Measurements from ENCODE around the gene PECR. TPM values are rescaled to one million over a fixed set of nuclear protein-coding genes. Genes with fewer than 3 reads are reported as not detected.
"Not testable (repeated sequence)": the region's sequence is repeated elsewhere in the genome, so short reads cannot be mapped to it uniquely, and the experiment has no call there.

PECR gene
- total RNA-seq, 1 experiment from 2014 or later = 12.1 TPM

GRCh38 chr2:216002101-216002678 is 79.4 kb downstream of the PECR start:
- H3K4me3 ChIP-seq (ENCODE audit: insufficient read depth, low read depth, low read length) = no peak overlapping the region
- DNase-seq = no peak
- peaks cover 5% of the 10 kb centered on the region for H3K36me3 ChIP-seq (replicated peaks; ENCODE audit: control insufficient read depth, insufficient read depth, low read length)
- no peaks in the 10 kb centered on the region for H3K27me3 ChIP-seq (ENCODE audit: control insufficient read depth, insufficient read depth, low read length)

GRCh38 chr2:216001216-216002100 is 80.2 kb downstream of the PECR start:
- DNase-seq = no peak
- Histone ChIP-seq H3K36me3 (replicated peaks; ENCODE audit: control insufficient read depth, insufficient read depth, low read length) (peaks cover 5% of the 10 kb centered on the region), H3K27me3 (ENCODE audit: control insufficient read depth, insufficient read depth, low read length) (no peaks in the 10 kb centered on the region), H3K4me3 (ENCODE audit: insufficient read depth, low read depth, low read length) (no peak overlapping the region)

- H3K27me3 ChIP-seq (ENCODE audit: control insufficient read depth, insufficient read depth, low read length) = no peaks in the 10 kb centered on the region
- DNase-seq = no peak
- no peak overlapping the region for H3K4me3 ChIP-seq (ENCODE audit: insufficient read depth, low read depth, low read length)
- peaks cover 5% of the 10 kb centered on the region for H3K36me3 ChIP-seq (replicated peaks; ENCODE audit: control insufficient read depth, insufficient read depth, low read length)
Measured at GRCh38 chr2:215998636-215999035, 83.0 kb downstream of the PECR start.

- no peak for DNase-seq
- Histone ChIP-seq H3K27me3 (ENCODE audit: control insufficient read depth, insufficient read depth, low read length) (no peaks in the 10 kb centered on the region), H3K36me3 (replicated peaks; ENCODE audit: control insufficient read depth, insufficient read depth, low read length) (peaks cover 5% of the 10 kb centered on the region), H3K4me3 (ENCODE audit: insufficient read depth, low read depth, low read length) (no peak overlapping the region)
Measured at GRCh38 chr2:215997219-215997618, 84.4 kb downstream of the PECR start.

- no peak for DNase-seq
- Histone ChIP-seq H3K4me3 (ENCODE audit: insufficient read depth, low read depth, low read length) (no peak overlapping the region), H3K27me3 (ENCODE audit: control insufficient read depth, insufficient read depth, low read length) (no peaks in the 10 kb centered on the region), H3K36me3 (replicated peaks; ENCODE audit: control insufficient read depth, insufficient read depth, low read length) (peaks cover 2% of the 10 kb centered on the region)
Measured at GRCh38 chr2:215994911-215995310, 86.7 kb downstream of the PECR start.

GRCh38 chr2:215988556-215989207 is 92.9 kb downstream of the PECR start:
- H3K4me3 ChIP-seq (ENCODE audit: insufficient read depth, low read depth, low read length); DNase-seq; H3K27me3 ChIP-seq (ENCODE audit: control insufficient read depth, insufficient read depth, low read length); H3K36me3 ChIP-seq (replicated peaks; ENCODE audit: control insufficient read depth, insufficient read depth, low read length): not testable (repeated sequence)

Other genes with a start within 250 kb of the PECR start
- gene MREG, start 68.3 kb downstream of the PECR start, total RNA-seq (2014; rRNA removed; shearing (Covaris generic)) = 12.5 and 14.9 TPM in 2 replicates
- 0.42 and 1.1 TPM in 2 replicates for gene TMEM169, start 110 bp upstream of the PECR start, total RNA-seq (2014; rRNA removed; shearing (Covaris generic))
- gene XRCC5, start 27.5 kb upstream of the PECR start, total RNA-seq (2014; rRNA removed; shearing (Covaris generic)) = 496 and 523 TPM in 2 replicates